ENCODE results near the gene RAB11A.

Gene RAB11A

GRCh38 chr15:65827065-65827464 lies 42.2 kb upstream of the RAB11A start:
- no peaks in the 10 kb centered on the region for H4K20me1 ChIP-seq (ENCODE audit: control insufficient read depth, insufficient read depth, low read depth, low read length)
- no peaks in the 10 kb centered on the region for H3K36me3 ChIP-seq (ENCODE audit: control insufficient read depth, low read length)
- H3K9me3 ChIP-seq (ENCODE audit: control insufficient read depth, insufficient read depth, low read length), result no peaks in the 10 kb centered on the region
- peak overlapping the region; percentile 7 for H3K4me2 ChIP-seq (ENCODE audit: low read length)
- peaks cover 54% of the 10 kb centered on the region for H3K4me1 ChIP-seq (ENCODE audit: control insufficient read depth, low read length)
- H3K27me3 ChIP-seq (ENCODE audit: control insufficient read depth, low read length), result no peaks in the 10 kb centered on the region
- H3K79me2 ChIP-seq (ENCODE audit: control insufficient read depth, low read length), result no peaks in the 10 kb centered on the region
- no peak overlapping the region for H3K4me3 ChIP-seq (ENCODE audit: low read length)
- peaks cover 7% of the 10 kb centered on the region; the same call in 1 of the 2 replicates for H3F3A ChIP-seq (ENCODE audit: control insufficient read depth, insufficient read depth)
- no peak overlapping the region for H3K27ac ChIP-seq (ENCODE audit: low read depth, low read length)
- TF ChIP-seq EZH2phosphoT487 (IDR thresholded peaks at IDR 0.05; ENCODE audit: borderline replicate concordance, low read length) (no peak), CTCF (IDR thresholded peaks at IDR 0.05; ENCODE audit: low read depth, low read length, poor library complexity, severe bottlenecking) (no peak)
- no peaks in the 10 kb centered on the region for H3K9me2 ChIP-seq (replicated peaks; ENCODE audit: control insufficient read depth, low read length)

- H3F3A ChIP-seq (ENCODE audit: control insufficient read depth, insufficient read depth), result peaks cover 7% of the 10 kb centered on the region; the same call in 1 of the 2 replicates
- no peak for TF ChIP-seq EZH2phosphoT487 (IDR thresholded peaks at IDR 0.05; ENCODE audit: borderline replicate concordance, low read length)
- TF ChIP-seq CTCF (IDR thresholded peaks at IDR 0.05; ENCODE audit: low read depth, low read length, poor library complexity, severe bottlenecking), result no peak
- H3K27me3 ChIP-seq (ENCODE audit: control insufficient read depth, low read length), result no peaks in the 10 kb centered on the region
- H3K79me2 ChIP-seq (ENCODE audit: control insufficient read depth, low read length), result no peaks in the 10 kb centered on the region
- H3K4me2 ChIP-seq (ENCODE audit: low read length), result peak overlapping the region; percentile 11; the same call in 1 of the 2 replicates
- no peaks in the 10 kb centered on the region for H4K20me1 ChIP-seq (ENCODE audit: control insufficient read depth, insufficient read depth, low read depth, low read length)
- peaks cover 66% of the 10 kb centered on the region for H3K4me1 ChIP-seq (ENCODE audit: control insufficient read depth, low read length)
- no peak overlapping the region for H3K4me3 ChIP-seq (ENCODE audit: low read length)
- no peaks in the 10 kb centered on the region for H3K9me2 ChIP-seq (replicated peaks; ENCODE audit: control insufficient read depth, low read length)
- H3K36me3 ChIP-seq (ENCODE audit: control insufficient read depth, low read length), result no peaks in the 10 kb centered on the region
- no peaks in the 10 kb centered on the region for H3K9me3 ChIP-seq (ENCODE audit: control insufficient read depth, insufficient read depth, low read length)
- H3K27ac ChIP-seq (ENCODE audit: low read depth, low read length), result no peak overlapping the region
Measured at GRCh38 chr15:65828585-65828984, 40.7 kb upstream of the RAB11A start.

- TF ChIP-seq EZH2phosphoT487 (IDR thresholded peaks at IDR 0.05; ENCODE audit: borderline replicate concordance, low read length) (no peak), CTCF (IDR thresholded peaks at IDR 0.05; ENCODE audit: low read depth, low read length, poor library complexity, severe bottlenecking) (peak; percentile 74)
- Histone ChIP-seq H3K27me3 (ENCODE audit: control insufficient read depth, low read length) (no peaks in the 10 kb centered on the region), H3K36me3 (ENCODE audit: control insufficient read depth, low read length) (no peaks in the 10 kb centered on the region), H3F3A (ENCODE audit: control insufficient read depth, insufficient read depth) (peaks cover 7% of the 10 kb centered on the region; the same call in 1 of the 2 replicates), H4K20me1 (ENCODE audit: control insufficient read depth, insufficient read depth, low read depth, low read length) (no peaks in the 10 kb centered on the region), H3K4me3 (ENCODE audit: low read length) (no peak overlapping the region), H3K79me2 (ENCODE audit: control insufficient read depth, low read length) (no peaks in the 10 kb centered on the region), H3K27ac (ENCODE audit: low read depth, low read length) (no peak overlapping the region), H3K4me1 (ENCODE audit: control insufficient read depth, low read length) (peaks cover 66% of the 10 kb centered on the region), H3K9me3 (ENCODE audit: control insufficient read depth, insufficient read depth, low read length) (no peaks in the 10 kb centered on the region), H3K4me2 (ENCODE audit: low read length) (peak overlapping the region; percentile 11; the same call in 1 of the 2 replicates), H3K9me2 (replicated peaks; ENCODE audit: control insufficient read depth, low read length) (no peaks in the 10 kb centered on the region)
Measured at GRCh38 chr15:65829130-65829764, 40.0 kb upstream of the RAB11A start.

Data from DOHH2 (cell line).